Central memory CD8-positive, alpha-beta T cell (primary cell): ENCODE data around the gene TNNT1.

Experiments used
- ATAC-seq: fragments of 150-1000 bp; cut with Tn5 transposase; replicated peaks from 2 replicates; pipeline ENCODE4 v1.10.0; 2022; ENCODE audit warnings: mild to moderate bottlenecking, moderate FRiP score, moderate number of reproducible peaks; ENCODE audit not compliant: poor library complexity, severe bottlenecking; ENCODE audit errors: extremely low read depth
- DNase-seq, 2 donors: peaks; one replicate each; pipeline ENCODE4 v3.0.0; 2021; ENCODE audit warnings: low spot score in 2 of 2
- H3K27ac Mint-ChIP-seq: one replicate; pipeline ENCODE4 v1.8.0; 2022; ENCODE audit warnings: low read depth, mild to moderate bottlenecking, moderate library complexity, mixed read lengths
- H3K27me3 Mint-ChIP-seq: one replicate; pipeline ENCODE4 v1.8.0; 2022; ENCODE audit warnings: mixed read lengths
- H3K36me3 Mint-ChIP-seq: one replicate; pipeline ENCODE4 v1.8.0; 2022; ENCODE audit warnings: mild to moderate bottlenecking, moderate library complexity, mixed read lengths; ENCODE audit not compliant: insufficient read depth
- H3K4me1 Mint-ChIP-seq: one replicate; pipeline ENCODE4 v1.8.0; 2022; ENCODE audit warnings: mixed read lengths
- H3K4me3 Mint-ChIP-seq: one replicate; pipeline ENCODE4 v1.8.0; 2022; ENCODE audit warnings: mild to moderate bottlenecking, moderate library complexity, mixed read lengths
- H3K9me3 Mint-ChIP-seq: one replicate; pipeline ENCODE4 v1.8.0; 2022; ENCODE audit warnings: mixed read lengths

Gene TNNT1

GRCh38 chr19:55094456-55095259 is 54.3 kb downstream of the TNNT1 start:
- DNase-seq (no peak), ATAC-seq (no peak)
- Mint-ChIP-seq H3K9me3 (no peaks in the 10 kb centered on the region), H3K4me1 (peaks cover 7% of the 10 kb centered on the region), H3K27ac (no peak overlapping the region), H3K36me3 (peaks cover 12% of the 10 kb centered on the region), H3K27me3 (no peaks in the 10 kb centered on the region), H3K4me3 (no peak overlapping the region)

- H3K36me3 Mint-ChIP-seq: peaks cover 14% of the 10 kb centered on the region
These were observed 56.3 kb downstream of the TNNT1 start for GRCh38 chr19:55092423-55093318.

GRCh38 chr19:55091955-55092354 is 57.1 kb downstream of the TNNT1 start:
- Mint-ChIP-seq H3K4me3 (no peak overlapping the region), H3K27ac (no peak overlapping the region), H3K4me1 (peaks cover 25% of the 10 kb centered on the region), H3K27me3 (peaks cover 19% of the 10 kb centered on the region), H3K36me3 (peaks cover 14% of the 10 kb centered on the region), H3K9me3 (no peaks in the 10 kb centered on the region)
- DNase-seq (no peak), ATAC-seq (no peak)

More at GRCh38 chr19:55092423-55093318, 56.3 kb downstream of the TNNT1 start:
- Mint-ChIP-seq H3K27me3 (peaks cover 13% of the 10 kb centered on the region), H3K4me3 (no peak overlapping the region), H3K27ac (no peak overlapping the region), H3K9me3 (no peaks in the 10 kb centered on the region), H3K4me1 (peaks cover 19% of the 10 kb centered on the region)
- no peak for ATAC-seq
- DNase-seq: no peak

DNA sequence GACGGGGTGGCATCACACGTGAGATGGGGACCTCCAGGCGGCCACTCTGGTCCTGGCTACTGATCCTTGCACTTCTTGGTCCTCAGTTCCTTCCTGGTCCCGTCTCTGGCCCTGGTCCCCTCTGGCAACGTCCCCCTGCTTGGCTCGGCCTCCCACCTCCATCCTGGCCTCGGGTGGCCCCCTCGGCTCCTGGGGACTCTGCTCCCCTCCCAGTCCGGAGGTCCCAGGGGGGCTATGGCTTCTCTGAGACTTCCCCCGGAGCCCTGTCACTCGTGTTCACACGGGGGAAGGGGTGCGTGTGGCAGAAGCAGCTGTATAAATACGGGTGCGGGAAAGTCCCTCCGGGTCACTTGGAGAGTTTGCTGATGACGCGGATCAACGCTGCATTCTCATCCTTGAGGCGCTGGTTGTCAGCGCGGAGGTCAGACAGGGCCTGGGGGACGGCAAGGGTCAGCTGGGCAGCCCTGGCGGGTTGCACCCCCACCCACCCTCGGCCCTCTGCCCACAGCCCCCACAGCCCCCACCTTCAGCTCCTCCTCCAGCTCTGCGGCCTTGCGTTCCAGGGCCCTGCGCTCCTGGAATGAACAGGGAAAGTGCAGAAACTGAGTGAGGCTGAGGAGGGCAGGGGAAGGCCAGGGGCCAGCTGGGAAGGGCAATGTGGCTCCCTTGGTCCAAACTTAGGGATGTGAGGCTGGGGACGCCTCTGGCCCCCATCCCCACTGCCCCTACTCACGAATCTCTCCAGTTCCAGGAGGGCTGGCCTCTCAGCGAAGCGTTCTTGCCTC is 57.7 kb downstream of the TNNT1 start:
- ATAC-seq: no peak
- Mint-ChIP-seq H3K36me3 (peaks cover 14% of the 10 kb centered on the region), H3K9me3 (no peaks in the 10 kb centered on the region), H3K27ac (no peak overlapping the region), H3K4me3 (no peak overlapping the region), H3K4me1 (peaks cover 25% of the 10 kb centered on the region), H3K27me3 (peaks cover 19% of the 10 kb centered on the region)
- DNase-seq: no peak

- no peak for DNase-seq
- no peak overlapping the region for H3K27ac Mint-ChIP-seq
- H3K4me1 Mint-ChIP-seq: peaks cover 25% of the 10 kb centered on the region
These were observed 58.4 kb downstream of the TNNT1 start for GRCh38 chr19:55090564-55090963.

DNA sequence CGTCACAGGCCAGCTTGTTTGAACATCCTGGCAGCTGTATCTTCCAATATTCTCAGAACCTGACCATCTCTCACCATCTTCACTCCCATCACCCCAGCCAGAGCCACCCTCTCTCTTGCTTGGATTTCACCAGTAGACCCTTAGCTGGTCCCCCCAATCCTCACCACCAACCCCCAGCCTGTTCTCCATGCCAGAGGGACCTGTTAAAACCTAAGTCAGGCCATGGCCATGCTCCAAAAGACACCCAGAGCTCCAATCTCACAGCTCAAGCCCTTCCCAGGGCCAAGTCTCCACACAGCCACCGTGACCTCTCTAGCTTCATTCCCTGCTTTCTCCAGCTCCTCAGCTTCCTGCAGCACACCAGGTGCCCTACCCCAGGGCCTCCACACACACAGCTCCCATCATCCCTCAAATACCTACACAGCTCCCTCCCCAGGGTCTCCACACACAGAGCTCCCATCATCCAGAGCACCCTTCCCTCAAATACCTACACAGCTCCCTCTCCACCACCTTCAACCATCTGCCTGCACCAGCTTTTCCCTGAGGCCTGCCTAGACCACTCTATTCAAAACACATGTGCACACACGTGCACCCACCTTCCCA is 59.6 kb downstream of the TNNT1 start:
- Mint-ChIP-seq H3K27ac (peak overlapping the region; percentile 5), H3K27me3 (peaks cover 25% of the 10 kb centered on the region), H3K4me1 (peaks cover 25% of the 10 kb centered on the region), H3K36me3 (peaks cover 9% of the 10 kb centered on the region), H3K9me3 (no peaks in the 10 kb centered on the region), H3K4me3 (no peak overlapping the region)
- no peak for ATAC-seq
- no peak for DNase-seq

More at GRCh38 chr19:55090564-55090963, 58.4 kb downstream of the TNNT1 start:
- Mint-ChIP-seq H3K27me3 (peaks cover 19% of the 10 kb centered on the region), H3K9me3 (no peaks in the 10 kb centered on the region), H3K36me3 (peaks cover 14% of the 10 kb centered on the region), H3K4me3 (no peak overlapping the region)
- no peak for ATAC-seq

- DNase-seq (peak; percentile 52 to 78), ATAC-seq (peak; percentile 57)
- peaks cover 10% of the 10 kb centered on the region for H3K36me3 Mint-ChIP-seq
- peak overlapping the region; percentile 42 for H3K27ac Mint-ChIP-seq
- H3K27me3 Mint-ChIP-seq: peaks cover 32% of the 10 kb centered on the region
- H3K4me1 Mint-ChIP-seq: peaks cover 25% of the 10 kb centered on the region
- H3K9me3 Mint-ChIP-seq: no peaks in the 10 kb centered on the region
- peak overlapping the region; percentile 45 for H3K4me3 Mint-ChIP-seq
These were observed 60.3 kb downstream of the TNNT1 start for GRCh38 chr19:55088543-55089341.

- H3K9me3 Mint-ChIP-seq: no peaks in the 10 kb centered on the region
- DNase-seq: no peak
- peaks cover 25% of the 10 kb centered on the region for H3K4me1 Mint-ChIP-seq
- no peak for ATAC-seq
- H3K27me3 Mint-ChIP-seq: peaks cover 39% of the 10 kb centered on the region
- peak overlapping the region; percentile 42 for H3K27ac Mint-ChIP-seq
- H3K36me3 Mint-ChIP-seq: peaks cover 10% of the 10 kb centered on the region
- H3K4me3 Mint-ChIP-seq: peak overlapping the region; percentile 45
These were observed 61.0 kb downstream of the TNNT1 start for GRCh38 chr19:55088021-55088451.

- Mint-ChIP-seq H3K27ac (no peak overlapping the region), H3K27me3 (peaks cover 44% of the 10 kb centered on the region), H3K9me3 (no peaks in the 10 kb centered on the region), H3K4me3 (peak overlapping the region; percentile 45), H3K4me1 (peaks cover 28% of the 10 kb centered on the region), H3K36me3 (peaks cover 10% of the 10 kb centered on the region)
- DNase-seq (no peak), ATAC-seq (no peak)
These were observed 61.5 kb downstream of the TNNT1 start for GRCh38 chr19:55087542-55087901.

DNA sequence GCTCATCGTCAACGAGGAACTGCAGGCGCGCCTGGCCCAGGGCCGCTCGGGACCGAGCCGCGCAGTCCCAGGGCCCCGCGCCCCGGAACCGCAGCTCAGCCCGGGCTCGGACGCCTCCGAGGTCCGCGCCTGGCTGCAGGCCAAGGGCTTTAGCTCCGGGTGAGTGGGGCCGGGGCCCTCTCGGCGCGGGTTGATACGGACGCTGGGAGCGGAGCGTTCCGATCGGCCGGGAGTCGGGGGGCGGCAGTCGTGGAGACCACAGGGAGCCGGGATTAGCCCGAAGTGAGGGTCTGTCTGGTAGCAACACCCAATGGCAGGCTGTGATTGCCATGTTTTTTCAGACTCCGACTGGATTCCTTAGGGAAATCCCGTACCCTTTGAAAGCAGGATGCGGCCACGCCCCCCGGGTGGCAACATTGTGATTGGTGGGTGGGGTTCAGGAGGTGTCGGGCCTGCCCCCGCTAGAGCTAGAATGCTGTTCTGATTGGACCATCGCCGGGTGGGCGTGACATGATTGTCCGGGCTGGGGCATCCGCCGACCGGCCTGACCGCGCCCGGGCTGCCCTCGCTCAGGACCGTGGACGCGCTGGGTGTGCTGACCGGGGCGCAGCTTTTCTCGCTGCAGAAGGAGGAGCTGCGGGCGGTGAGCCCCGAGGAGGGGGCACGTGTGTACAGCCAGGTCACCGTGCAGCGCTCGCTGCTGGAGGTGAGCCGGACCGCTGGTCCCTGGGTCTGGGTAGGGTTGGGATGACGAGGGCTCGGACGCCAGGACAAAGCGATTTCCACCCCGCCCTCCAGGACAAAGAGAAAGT is 62.1 kb downstream of the TNNT1 start:
- Mint-ChIP-seq H3K9me3 (no peaks in the 10 kb centered on the region), H3K36me3 (peaks cover 13% of the 10 kb centered on the region), H3K4me1 (peaks cover 32% of the 10 kb centered on the region), H3K27me3 (peaks cover 50% of the 10 kb centered on the region), H3K27ac (no peak overlapping the region), H3K4me3 (peak overlapping the region; percentile 45)
- no peak for DNase-seq
- no peak for ATAC-seq
